Measurements from ENCODE around the gene TSC1. TPM values are rescaled to one million over a fixed set of nuclear protein-coding genes. Genes with fewer than 3 reads are reported as not detected.
"Not testable (repeated sequence)": the region's sequence is repeated elsewhere in the genome, so short reads cannot be mapped to it uniquely, and the experiment has no call there.

TSC1 gene
- total RNA-seq, 4 donors from 2014 or later, result 29.7 to 55.3 (median 44.0) TPM

- no peak for DNase-seq
- Histone ChIP-seq H3K4me3 (no peak overlapping the region), H3K27me3 (peaks cover 0 to 17% of the 10 kb centered on the region in 2 donors), H3K4me1 (no peaks in the 10 kb centered on the region), H3K27ac (no peak overlapping the region), H3K9me3 (no peaks in the 10 kb centered on the region), H3K36me3 (no peaks in the 10 kb centered on the region)
- intact Hi-C loops (cut with DNase I; ENCODE audit: low total_unique reads), result no loop called here
- TF ChIP-seq CTCF (IDR thresholded peaks at IDR 0.05), result no peak
- no peak for TF ChIP-seq POLR2A (IDR thresholded peaks at IDR 0.05)
Measured at GRCh38 chr9:132975961-132976360, 31.5 kb upstream of the TSC1 start.

- Histone ChIP-seq H3K27ac (no peak overlapping the region), H3K9me3 (no peaks in the 10 kb centered on the region), H3K4me1 (no peaks in the 10 kb centered on the region), H3K27me3 (peaks cover 0 to 12% of the 10 kb centered on the region in 2 donors), H3K36me3 (no peaks in the 10 kb centered on the region), H3K4me3 (no peak overlapping the region)
- TF ChIP-seq CTCF (IDR thresholded peaks at IDR 0.05), result no peak
- no peak for TF ChIP-seq POLR2A (IDR thresholded peaks at IDR 0.05)
- intact Hi-C loops (cut with DNase I; ENCODE audit: low total_unique reads), result no loop called here
- no peak for DNase-seq
Measured at GRCh38 chr9:132973713-132974112, 29.3 kb upstream of the TSC1 start.

- TF ChIP-seq CTCF (IDR thresholded peaks at IDR 0.05) (no peak), POLR2A (IDR thresholded peaks at IDR 0.05) (no peak)
- no peaks in the 10 kb centered on the region for H3K9me3 ChIP-seq
- peaks cover 0 to 6% of the 10 kb centered on the region in 2 donors for H3K27me3 ChIP-seq
- DNase-seq, result no peak
- H3K4me1 ChIP-seq, result no peaks in the 10 kb centered on the region
- H3K36me3 ChIP-seq, result no peaks in the 10 kb centered on the region
- no peak overlapping the region for H3K4me3 ChIP-seq
- H3K27ac ChIP-seq, result no peak overlapping the region
- intact Hi-C loops (cut with DNase I; ENCODE audit: low total_unique reads), result no loop called here
Measured at GRCh38 chr9:132973166-132973565, 28.8 kb upstream of the TSC1 start.

- H3K27ac ChIP-seq, result no peak overlapping the region
- H3K4me3 ChIP-seq, result no peak overlapping the region
- TF ChIP-seq POLR2A (IDR thresholded peaks at IDR 0.05) (no peak), CTCF (IDR thresholded peaks at IDR 0.05) (no peak)
- intact Hi-C loops (cut with DNase I; ENCODE audit: low total_unique reads), result no loop called here
- DNase-seq, result no peak
- no peaks in the 10 kb centered on the region for H3K4me1 ChIP-seq
- H3K27me3 ChIP-seq, result peaks cover 0 to 3% of the 10 kb centered on the region in 2 donors
- H3K36me3 ChIP-seq, result no peaks in the 10 kb centered on the region
- H3K9me3 ChIP-seq, result no peaks in the 10 kb centered on the region
Measured at GRCh38 chr9:132970324-132971062, 26.1 kb upstream of the TSC1 start.

GRCh38 chr9:132969783-132970182, 25.4 kb upstream of the TSC1 start:
- Histone ChIP-seq H3K27ac (no peak overlapping the region), H3K4me1 (no peaks in the 10 kb centered on the region), H3K9me3 (no peaks in the 10 kb centered on the region), H3K27me3 (peaks cover 0 to 3% of the 10 kb centered on the region in 2 donors), H3K4me3 (no peak overlapping the region), H3K36me3 (no peaks in the 10 kb centered on the region)
- TF ChIP-seq POLR2A (IDR thresholded peaks at IDR 0.05) (no peak), CTCF (IDR thresholded peaks at IDR 0.05) (no peak)
- no peak for DNase-seq
- intact Hi-C loops (cut with DNase I; ENCODE audit: low total_unique reads), result no loop called here

- H3K27me3 ChIP-seq; DNase-seq; H3K36me3 ChIP-seq; H3K27ac ChIP-seq; intact Hi-C loops (cut with DNase I; ENCODE audit: low total_unique reads); H3K4me1 ChIP-seq; H3K4me3 ChIP-seq; H3K9me3 ChIP-seq: not testable (repeated sequence)
Measured at GRCh38 chr9:132967908-132968307, 23.5 kb upstream of the TSC1 start.

Data from uterus (tissue), 4 donors.